Measurements from ENCODE around the gene PNPLA1.

Gene PNPLA1

GRCh38 chr6:36246506-36247268 is 23.2 kb upstream of the PNPLA1 start:
- DNase-seq (ENCODE audit: low spot score): no peak

DNA sequence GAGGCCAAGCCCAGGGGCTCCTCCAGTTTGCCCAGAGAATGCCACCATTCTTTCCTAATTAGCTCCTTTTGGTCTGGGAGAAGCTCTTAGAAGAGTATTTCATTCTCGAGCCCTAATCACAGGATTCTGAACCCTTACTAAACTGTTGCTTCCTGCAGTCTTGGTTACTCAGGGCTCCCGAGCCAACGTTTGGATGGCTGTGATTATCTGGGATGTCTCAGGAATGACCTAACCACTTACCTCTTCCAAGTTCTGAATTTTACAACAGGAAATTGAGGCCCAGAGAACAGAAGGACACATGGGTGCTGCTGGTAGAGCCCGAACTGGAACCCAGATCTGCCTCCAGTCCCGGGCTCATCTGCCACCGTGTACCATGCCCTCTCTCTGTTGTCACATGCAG is 22.2 kb upstream of the PNPLA1 start:
- DNase-seq (ENCODE audit: low spot score): no peak

DNA sequence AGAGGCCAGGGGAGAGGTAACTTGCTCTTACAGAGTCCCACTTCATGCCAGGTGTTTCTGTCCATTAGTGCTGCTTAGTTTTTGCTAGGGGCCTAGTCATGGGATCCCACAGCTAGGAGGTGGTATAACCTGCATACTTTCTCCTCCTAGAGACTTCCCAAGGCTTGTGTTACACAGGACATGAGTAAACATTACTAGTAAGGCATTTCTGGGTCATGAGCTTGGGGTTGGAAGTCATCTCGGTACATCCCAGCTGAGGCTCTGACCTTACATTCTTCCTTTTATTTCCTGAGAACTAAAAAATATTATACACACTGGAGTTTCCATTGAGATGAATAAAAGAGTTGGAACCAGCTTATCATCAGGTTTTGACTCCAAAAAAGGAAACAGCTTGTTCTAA is 20.9 kb upstream of the PNPLA1 start:
- DNase-seq (ENCODE audit: low spot score): no peak

- DNase-seq (ENCODE audit: low spot score): no peak
Measured at GRCh38 chr6:36249536-36249935, 20.3 kb upstream of the PNPLA1 start.

DNA sequence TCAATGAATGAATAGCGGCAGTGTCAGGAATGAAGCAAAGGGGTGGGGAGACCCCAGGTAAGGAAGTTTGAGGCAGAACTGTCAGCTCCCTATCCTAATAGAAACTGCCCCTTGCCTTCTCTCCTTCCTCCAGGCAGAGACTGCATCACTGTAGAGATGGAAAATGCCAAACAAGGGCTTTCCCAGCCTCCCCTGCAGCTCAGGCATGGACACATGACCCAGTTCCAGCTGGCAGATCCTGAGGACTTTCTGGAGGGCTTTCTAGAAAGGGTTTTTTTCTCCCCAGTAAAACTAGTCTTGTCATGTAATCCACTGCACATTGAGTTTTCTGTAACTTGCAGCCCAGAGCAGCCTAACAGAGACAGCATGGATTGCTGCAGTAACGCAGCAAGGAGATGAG is 17.9 kb upstream of the PNPLA1 start:
- no peak for DNase-seq (ENCODE audit: low spot score)

- DNase-seq (ENCODE audit: low spot score): no peak
Measured at GRCh38 chr6:36263390-36264000, 6.4 kb upstream of the PNPLA1 start.

DNA sequence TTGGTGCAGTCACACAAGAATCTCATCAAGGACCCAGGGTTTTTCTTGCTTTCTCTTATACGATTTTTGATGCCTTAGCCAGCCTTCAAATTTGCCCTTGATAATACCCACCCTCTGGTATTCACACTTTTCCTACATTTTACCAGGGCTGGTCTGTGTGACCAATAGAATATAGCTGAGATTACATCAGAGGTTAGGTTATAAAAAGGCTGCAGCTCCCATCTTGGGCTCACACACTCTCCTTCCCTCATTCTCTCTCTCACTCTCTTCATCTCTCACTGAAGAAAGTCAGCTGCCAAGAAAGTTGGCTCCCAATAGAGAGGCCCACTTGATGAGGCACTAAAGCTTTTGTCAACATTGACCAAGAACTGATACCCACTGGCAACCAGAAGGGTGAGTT is 4.1 kb upstream of the PNPLA1 start:
- DNase-seq (ENCODE audit: low spot score): no peak

DNA sequence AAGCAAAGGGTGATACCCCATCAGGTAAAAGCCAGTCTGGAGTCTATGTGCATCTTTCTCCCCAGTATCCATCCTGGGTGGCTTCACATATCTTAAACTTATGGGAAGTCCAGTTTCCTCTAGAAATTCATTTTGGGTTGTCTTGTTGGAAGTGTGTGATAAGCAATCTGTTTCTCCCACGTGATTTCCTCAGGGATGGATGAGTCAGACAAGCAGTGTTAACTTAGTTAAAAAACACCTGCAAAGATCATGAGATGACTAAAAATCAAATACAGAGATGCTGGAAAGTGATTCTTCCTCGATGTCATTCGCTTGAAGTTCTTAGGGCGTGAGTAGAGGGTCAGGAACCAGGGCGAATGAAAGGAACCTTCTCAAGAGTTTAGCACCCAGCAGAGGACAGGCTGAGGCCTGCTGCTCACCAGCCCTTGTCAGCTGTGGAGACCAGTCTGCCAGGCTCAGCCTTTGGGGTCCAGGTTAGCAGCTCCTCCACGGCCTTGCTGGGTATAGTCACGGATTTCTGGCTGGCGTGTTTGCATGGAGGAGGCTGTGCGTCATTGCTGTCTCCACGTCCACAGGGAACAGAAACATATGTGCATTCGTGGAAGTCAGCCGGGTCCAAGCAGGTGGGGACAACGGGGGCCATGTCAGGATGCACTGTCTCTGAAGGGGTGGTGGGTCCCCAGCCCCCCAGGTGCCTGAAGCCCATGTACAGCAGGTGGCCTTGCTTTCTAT is 2.8 kb upstream of the PNPLA1 start:
- DNase-seq (ENCODE audit: low spot score): no peak

GRCh38 chr6:36267731-36268477 is 2.0 kb upstream of the PNPLA1 start:
- DNase-seq (ENCODE audit: low spot score): no peak

- no peak for DNase-seq (ENCODE audit: low spot score)
Measured at GRCh38 chr6:36268478-36269275, 1.2 kb upstream of the PNPLA1 start.

DNA sequence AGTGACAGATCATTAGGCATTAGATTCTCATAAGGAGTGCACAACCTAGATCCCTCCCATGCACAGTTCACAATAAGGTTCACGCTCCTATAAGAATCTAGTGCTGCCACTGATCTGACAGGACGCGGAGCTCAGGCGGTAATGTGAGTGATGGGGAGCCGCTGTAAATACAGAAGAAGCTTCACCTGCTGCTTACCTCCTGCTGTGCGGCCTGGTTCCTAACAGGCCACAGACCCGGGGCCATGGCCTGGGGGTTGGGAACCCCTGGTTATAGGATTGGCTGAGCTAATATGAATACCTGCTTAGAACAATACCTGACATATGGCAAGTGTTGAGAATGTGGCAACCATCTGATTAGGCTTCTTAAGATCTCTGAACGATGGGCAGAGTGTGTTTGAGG is 2.4 kb downstream of the PNPLA1 start:
- DNase-seq (ENCODE audit: low spot score): no peak

DNA sequence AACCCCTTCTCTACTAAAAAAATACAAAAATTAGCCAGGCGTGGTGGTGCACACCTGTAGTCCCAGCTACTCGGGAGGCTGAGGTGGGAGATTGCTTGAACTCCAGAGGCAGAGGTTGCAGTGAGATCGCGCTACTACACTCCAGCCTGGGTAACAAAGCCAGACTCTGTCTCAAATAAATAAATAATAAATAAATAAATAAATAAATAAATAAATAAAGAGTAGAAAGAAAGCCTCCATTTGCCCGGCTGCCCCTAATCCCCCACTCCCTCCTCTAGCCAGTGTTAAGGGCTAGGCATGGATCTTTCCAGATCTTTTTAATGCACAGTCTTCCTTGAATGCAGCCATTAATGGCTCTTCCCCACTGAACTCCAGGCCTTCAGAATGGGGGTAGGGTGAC is 3.2 kb downstream of the PNPLA1 start:
- DNase-seq (ENCODE audit: low spot score): no peak

GRCh38 chr6:36273802-36274514 is 4.1 kb downstream of the PNPLA1 start:
- no peak for DNase-seq (ENCODE audit: low spot score)

- DNase-seq (ENCODE audit: low spot score): no peak
Measured at GRCh38 chr6:36276581-36277536, 7.0 kb downstream of the PNPLA1 start.

DNA sequence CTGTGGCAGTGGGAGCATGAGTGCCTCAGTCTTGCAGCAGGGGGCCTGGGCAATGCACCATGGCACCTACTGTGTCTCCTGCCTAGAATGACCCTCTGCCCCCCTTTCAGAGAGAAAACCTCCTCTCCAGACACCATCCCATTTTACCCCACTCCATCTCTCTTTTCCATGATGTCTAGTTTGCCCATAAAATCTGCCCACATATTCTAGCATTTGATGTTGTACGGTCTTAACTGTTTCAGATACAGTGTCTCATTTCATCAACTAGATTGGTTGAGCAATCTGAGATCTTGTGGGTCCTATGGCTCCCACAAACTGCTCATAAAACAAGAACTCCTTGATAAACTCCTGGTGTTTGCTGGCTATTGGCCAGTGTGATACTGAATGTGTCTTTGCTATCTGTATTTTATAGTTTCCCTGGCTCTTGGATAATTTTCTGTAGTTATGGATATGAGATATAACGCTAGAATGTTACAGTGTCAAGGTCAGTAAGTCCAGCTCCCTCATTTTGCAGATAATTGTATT is 8.1 kb downstream of the PNPLA1 start:
- no peak for DNase-seq (ENCODE audit: low spot score)

DNA sequence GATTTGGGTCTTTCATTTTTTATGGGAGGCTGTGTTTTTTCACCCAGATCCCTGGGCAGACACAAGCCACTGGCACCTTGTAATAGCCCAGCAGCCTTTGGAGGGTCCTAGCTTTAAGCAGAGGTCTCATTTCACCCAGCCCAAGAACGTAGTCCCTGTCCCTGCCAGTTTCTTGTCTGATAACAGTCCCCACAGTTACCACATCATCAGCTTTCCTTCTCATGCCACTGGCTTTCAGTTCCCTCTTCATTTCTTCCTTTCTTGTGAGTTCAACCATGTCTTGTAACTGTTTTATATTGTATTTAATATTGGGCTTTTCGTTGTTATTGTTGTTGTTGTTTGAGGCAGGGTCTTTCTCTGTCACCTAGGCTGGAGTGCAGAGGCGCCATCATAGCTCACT is 10.6 kb downstream of the PNPLA1 start:
- DNase-seq (ENCODE audit: low spot score): no peak

- DNase-seq (ENCODE audit: low spot score): no peak
Measured at GRCh38 chr6:36280983-36281382, 11.1 kb downstream of the PNPLA1 start.

DNA sequence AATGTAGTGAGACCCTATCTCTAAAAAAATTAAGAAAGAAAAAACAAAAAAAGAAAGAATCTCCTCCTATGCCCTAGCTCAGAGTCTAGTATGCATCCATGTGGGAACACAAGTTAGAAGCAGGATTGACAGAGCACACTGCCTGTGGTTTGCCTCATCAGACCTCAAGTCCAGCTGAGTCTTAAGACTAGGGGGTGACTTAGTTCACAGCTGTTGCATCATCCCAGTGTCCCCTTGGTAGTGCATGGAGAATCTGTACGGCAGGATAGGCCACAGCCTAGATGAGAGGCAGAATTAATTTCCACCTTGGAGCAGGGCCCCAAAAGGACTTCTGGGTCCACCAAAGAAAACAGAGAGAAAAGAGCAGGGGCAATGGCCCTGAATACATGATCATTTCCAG is 13.7 kb downstream of the PNPLA1 start:
- DNase-seq (ENCODE audit: low spot score): no peak

GRCh38 chr6:36284359-36284758 is 14.5 kb downstream of the PNPLA1 start:
- DNase-seq (ENCODE audit: low spot score): no peak
